Measurements from ENCODE around the gene MRFAP1L1.

The MRFAP1L1 gene

DNA sequence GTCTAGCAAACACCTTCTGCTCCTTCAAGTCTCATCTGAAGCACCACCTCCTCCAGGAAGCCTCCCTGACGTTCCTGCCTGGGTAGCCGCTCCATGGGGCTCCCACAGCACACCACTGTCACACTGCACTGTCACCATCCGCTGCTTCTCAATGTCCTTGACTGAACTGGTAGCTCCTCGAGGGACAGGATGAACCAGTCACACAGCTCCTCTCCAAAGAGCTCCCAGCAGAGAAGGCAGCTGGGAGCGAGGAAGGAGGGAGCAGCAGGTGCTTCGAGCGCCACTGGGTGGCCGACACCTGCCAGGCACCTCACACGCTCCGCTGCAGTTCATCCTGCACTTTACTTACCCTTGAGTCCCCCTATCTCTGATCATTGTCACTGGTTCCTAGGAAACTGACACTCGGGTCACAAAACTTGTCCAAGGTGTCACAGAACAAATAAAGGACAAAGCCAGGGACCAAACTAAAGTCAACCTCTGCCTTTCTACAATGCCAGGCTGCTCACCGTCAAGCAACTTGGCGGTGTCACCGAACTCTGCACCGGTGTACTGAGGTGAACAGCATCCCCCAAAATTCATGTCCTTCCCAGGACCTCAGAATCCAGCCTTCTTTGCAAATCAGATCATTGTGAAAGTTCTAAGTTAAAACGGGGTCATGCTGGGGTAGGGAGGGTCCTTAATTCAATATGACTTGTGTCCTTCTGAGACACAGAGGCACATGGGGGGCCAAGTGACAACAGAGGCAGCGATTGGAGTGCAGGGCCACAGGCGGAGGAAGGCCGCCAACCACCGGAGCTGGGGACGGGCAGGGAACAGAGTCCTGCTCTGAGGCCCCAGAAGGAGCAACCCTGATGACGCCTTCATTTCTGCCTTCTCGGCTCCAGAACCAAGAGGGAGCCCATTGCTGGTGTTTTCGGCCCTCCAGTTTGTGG, 21.5 kb downstream of the MRFAP1L1 start:
- ChIA-PET POLR2A (no interaction called here), CTCF (interaction anchor here (1.0 to 3.1 kb wide), 4 partner anchors 8 to 25 kb away, joined by 3 to 12 read pairs (median 3); a partner anchor contains a TSS)
- TF ChIP-seq, protein P1, sequence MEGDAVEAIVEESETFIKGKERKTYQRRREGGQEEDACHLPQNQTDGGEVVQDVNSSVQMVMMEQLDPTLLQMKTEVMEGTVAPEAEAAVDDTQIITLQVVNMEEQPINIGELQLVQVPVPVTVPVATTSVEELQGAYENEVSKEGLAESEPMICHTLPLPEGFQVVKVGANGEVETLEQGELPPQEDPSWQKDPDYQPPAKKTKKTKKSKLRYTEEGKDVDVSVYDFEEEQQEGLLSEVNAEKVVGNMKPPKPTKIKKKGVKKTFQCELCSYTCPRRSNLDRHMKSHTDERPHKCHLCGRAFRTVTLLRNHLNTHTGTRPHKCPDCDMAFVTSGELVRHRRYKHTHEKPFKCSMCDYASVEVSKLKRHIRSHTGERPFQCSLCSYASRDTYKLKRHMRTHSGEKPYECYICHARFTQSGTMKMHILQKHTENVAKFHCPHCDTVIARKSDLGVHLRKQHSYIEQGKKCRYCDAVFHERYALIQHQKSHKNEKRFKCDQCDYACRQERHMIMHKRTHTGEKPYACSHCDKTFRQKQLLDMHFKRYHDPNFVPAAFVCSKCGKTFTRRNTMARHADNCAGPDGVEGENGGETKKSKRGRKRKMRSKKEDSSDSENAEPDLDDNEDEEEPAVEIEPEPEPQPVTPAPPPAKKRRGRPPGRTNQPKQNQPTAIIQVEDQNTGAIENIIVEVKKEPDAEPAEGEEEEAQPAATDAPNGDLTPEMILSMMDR (IDR thresholded peaks at IDR 0.05; ENCODE audit: control extremely low read depth, extremely low read depth, low read depth, missing control alignments), result no peak
- no peak for DNase-seq (ENCODE audit: extremely low spot score)

DNA sequence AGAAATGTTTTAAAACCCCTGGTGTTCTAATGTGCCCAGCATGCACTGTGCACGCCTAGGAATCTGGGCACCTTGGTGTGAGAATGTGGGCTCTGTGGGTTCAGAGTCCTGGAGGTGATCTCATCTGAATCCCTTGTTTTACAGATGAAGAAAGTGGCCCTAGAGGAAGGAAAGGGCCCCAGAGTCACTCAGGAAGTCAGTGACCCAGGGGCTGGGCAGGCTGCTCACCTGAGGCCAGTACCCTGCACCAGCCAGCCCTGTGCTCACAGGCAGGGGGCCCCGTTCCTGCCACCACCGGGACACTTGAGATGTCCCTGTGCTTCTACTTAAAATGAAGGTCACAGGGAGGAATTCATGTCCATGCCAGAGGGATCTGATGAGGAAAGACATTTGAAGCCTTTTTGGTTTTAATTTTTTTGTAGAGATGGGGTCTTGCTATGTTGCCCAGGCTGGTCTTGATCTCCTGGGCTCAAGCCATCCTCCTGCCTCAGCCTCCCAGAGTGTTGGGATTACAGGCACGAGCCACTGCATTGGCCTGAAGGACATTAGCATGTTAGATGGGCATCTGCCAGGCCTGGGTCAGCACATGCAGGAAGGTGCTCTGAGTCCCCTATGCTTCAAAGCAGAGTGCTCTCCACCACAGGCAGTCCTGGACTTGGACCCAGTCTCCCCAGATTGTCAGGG, 23.4 kb downstream of the MRFAP1L1 start:
- DNase-seq (ENCODE audit: extremely low spot score), result no peak
- ChIA-PET CTCF (interaction anchor here (1.0 to 1.6 kb wide), 2 partner anchors 11 kb away, joined by 4 to 7 read pairs; no protein-coding TSS in a partner anchor), POLR2A (no interaction called here)
- TF ChIP-seq, protein P1 (IDR thresholded peaks at IDR 0.05; ENCODE audit: control extremely low read depth, extremely low read depth, low read depth, missing control alignments), result no peak

DNA sequence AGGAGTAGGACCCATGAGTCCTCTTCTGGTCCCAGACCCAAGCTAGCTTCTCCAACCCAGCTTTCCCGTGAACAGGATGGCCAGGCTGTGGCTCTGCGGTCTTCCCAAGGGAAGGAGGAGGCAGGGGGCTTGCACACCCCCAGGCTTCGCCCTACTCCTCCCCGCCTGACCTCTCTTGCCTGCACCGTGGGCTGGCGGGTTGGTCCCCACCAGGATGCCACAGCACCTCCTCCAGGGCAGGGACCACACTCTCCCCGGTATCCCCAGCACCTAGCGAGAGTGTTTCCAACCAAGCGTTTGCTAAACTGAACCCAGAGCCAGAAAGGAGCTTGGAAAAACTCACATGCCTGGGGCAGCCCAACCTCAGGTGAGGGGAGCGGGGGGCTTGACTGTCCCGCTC, 25.0 kb downstream of the MRFAP1L1 start:
- no peak for DNase-seq (ENCODE audit: extremely low spot score)
- ChIA-PET CTCF (interaction anchor here (1.6 kb wide), 1 partner anchor 9 kb away, joined by 4 read pairs; no protein-coding TSS in a partner anchor), POLR2A (no interaction called here)
- TF ChIP-seq, protein P1 (IDR thresholded peaks at IDR 0.05; ENCODE audit: control extremely low read depth, extremely low read depth, low read depth, missing control alignments), result no peak

DNA sequence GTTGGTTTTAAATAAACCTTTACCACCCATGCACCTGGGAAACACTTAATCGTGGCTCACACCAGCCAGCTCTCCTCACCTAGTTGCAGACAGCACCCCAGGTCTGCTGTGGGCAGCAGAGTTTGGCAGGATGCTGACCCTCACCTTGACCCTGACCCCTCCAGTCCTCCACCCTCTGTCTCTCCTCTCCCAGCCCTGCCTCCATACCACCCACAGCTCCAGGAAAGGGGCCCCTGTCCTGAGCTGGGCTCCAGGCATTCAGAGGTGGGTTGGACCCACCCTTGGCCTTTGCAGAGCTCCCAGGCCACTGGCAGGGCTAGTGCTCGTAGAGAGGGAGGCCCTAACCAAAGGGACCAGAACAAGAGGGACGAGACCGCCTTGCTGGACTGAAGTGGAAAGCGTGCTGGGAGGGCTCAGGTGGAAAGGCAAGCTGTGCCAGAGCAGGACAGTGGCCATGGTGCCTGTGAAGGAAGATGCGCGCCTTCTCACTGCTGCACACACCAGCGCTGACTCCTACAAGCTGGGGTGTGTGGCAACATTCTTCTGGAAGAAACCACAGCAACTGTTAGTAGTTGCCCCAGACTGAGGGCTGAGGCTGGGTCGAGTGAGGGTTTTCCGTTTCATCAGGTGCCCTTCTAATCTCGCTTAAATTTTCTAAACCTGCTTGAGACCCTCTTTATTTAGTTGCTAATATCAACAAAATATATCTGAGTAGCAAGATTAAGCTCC, 26.6 kb downstream of the MRFAP1L1 start:
- POLR2A ChIA-PET, result interaction anchor here (0.6 kb wide), 1 partner anchor 143 kb away, joined by 3 read pairs; no protein-coding TSS in a partner anchor
- TF ChIP-seq, protein P1 (IDR thresholded peaks at IDR 0.05; ENCODE audit: control extremely low read depth, extremely low read depth, low read depth, missing control alignments), result no peak
- CTCF ChIA-PET, result interaction anchor here (1.5 kb wide), 1 partner anchor 19 kb away, joined by 4 read pairs; no protein-coding TSS in a partner anchor
- DNase-seq (ENCODE audit: extremely low spot score), result no peak

DNA sequence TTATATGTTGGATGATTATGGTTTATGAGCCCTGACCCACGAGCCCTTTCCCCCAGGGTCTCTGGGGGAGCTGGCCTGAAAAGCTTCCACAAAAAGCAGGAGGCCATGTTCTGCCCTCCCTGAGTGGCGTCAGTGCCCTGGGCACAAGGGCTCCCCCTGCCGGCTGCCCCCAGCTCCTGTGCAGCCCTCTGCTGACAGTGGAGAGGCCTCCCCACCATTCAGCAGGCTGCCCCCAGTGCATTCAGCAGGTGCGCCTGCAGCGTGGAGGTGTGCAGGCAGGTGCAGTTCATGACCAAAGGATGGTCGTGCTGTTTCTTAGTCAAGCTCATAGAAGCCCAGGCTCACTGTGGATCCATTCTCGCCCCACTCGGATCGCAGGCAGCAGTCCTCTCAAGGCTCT, 28.5 kb downstream of the MRFAP1L1 start:
- CTCF ChIA-PET, result interaction anchor here (1.0 to 1.8 kb wide), 7 partner anchors 11 to 225 kb away, joined by 3 to 4 read pairs (median 3); partner anchors contain the start of gene MRFAP1L1
- TF ChIP-seq, protein P1 (IDR thresholded peaks at IDR 0.05; ENCODE audit: control extremely low read depth, extremely low read depth, low read depth, missing control alignments), result no peak
- no peak for DNase-seq (ENCODE audit: extremely low spot score)
- POLR2A ChIA-PET, result no interaction called here
